Measurements from ENCODE around the gene MRPS18A.

The MRPS18A gene

DNA sequence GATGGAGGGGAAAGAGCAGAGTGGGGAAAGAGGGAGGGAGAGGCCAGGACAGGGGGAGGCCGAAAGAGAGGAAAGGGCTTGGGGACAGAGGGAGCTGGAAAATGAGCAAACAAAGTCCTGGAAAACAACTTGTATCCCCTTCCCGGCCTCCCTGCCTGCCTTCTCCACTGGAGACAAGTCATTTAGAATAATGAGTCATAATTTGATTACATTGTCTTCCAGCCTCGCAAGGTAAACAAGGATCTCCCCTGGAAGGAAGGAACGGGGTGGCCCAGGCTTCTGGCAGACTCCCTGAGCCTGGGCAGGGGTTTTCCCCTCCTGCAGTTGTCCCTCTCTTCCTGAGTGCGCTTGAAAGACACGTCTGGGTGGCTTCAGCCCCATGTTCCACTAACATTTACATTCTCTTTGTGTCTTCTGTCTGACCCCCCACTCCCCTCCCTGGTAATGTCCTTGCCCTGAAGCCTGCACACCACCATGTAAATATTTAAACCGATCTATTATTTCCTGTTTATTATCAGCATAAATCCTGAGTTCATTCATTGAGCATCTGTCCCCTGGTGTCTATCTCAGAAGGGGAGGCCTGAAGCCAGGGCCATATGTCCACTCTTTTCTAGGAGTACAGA is 12.1 kb upstream of the MRPS18A start:
- no peaks in the 10 kb centered on the region for H3K36me3 ChIP-seq (ENCODE audit: insufficient read depth, low read length)
- H3K27ac ChIP-seq: no peak overlapping the region
- H3K9me3 ChIP-seq (ENCODE audit: low read depth, low read length): no peaks in the 10 kb centered on the region
- TF ChIP-seq FOXP2 (optimal IDR thresholded peaks at IDR 0.05; ENCODE audit: control extremely low read depth, extremely low read length, insufficient read depth) (no peak), EZH2 (IDR thresholded peaks at IDR 0.05) (no peak), POLR2AphosphoS5 (IDR thresholded peaks at IDR 0.05; ENCODE audit: borderline replicate concordance, low read depth, low read length) (no peak)
- peak overlapping the region; percentile 1 for H3K9ac ChIP-seq (ENCODE audit: insufficient read length)
- DNase-seq (ENCODE audit: low read depth, low spot score): no peak
- H3K4me3 ChIP-seq: no peak overlapping the region

DNA sequence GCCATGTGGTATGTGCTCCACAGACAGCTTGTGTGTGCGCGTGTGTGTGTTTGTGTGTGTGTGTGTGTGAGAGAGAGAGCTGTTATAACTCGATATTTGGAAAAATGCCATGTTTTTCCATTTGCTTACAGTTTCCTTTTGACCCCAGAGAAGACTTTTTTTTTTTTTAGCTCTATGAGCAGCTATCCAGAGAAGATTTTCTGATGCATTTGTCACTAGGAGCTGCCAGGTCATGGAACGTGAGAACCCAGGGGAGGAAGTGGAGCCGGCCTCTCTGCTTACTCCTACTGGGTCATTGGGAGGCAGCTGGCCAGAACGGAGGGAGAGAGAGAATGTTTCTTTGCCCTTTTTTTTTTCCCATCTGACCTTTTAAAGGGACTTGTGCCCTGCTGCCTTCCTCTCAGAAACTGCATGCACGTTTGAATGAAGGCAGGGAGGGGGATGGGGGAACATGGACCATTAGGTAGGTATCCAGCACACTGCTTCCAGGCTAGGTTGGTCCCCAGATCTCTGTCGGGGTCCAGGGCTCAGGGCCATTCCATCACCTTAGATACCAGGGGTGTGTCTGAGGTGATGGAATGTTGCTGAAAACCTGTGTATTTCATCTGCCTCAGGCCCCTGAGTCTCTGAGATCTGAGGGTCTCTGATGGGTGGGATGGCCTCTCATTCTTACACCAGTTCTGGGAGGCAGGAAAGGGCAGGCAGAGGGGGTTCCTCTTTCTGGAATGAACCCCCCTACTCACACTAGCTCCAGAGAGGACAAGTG is 11.2 kb upstream of the MRPS18A start:
- no peak for TF ChIP-seq EZH2 (IDR thresholded peaks at IDR 0.05)
- TF ChIP-seq POLR2AphosphoS5 (IDR thresholded peaks at IDR 0.05; ENCODE audit: borderline replicate concordance, low read depth, low read length): no peak
- no peak for TF ChIP-seq FOXP2 (optimal IDR thresholded peaks at IDR 0.05; ENCODE audit: control extremely low read depth, extremely low read length, insufficient read depth)
- H3K27ac ChIP-seq: no peak overlapping the region
- no peak overlapping the region for H3K9ac ChIP-seq (ENCODE audit: insufficient read length)
- H3K4me3 ChIP-seq: no peak overlapping the region
- H3K36me3 ChIP-seq (ENCODE audit: insufficient read depth, low read length): no peaks in the 10 kb centered on the region
- DNase-seq (ENCODE audit: low read depth, low spot score): no peak
- no peaks in the 10 kb centered on the region for H3K9me3 ChIP-seq (ENCODE audit: low read depth, low read length)

DNA sequence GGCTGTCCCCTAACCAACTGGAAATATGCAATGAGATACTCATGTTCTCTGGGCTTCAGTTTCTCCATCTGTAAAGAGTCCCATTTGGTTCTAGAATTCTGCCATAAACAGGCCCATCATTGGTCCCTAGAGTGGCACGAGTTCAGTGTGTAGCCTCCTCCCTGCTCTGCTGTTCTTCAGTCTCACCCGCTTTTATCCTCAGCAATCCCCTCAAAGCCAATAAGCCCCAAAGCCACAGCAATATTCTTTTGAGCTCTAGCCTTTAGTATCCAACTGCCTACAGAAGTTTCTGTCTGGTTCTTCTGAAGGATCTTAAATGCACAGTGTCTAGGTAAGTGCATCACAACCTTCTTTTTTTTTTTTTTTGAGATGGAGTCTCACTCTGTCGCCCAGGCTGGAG is 9.8 kb upstream of the MRPS18A start:
- Histone ChIP-seq H3K9ac (ENCODE audit: insufficient read length) (no peak overlapping the region), H3K27ac (no peak overlapping the region), H3K9me3 (ENCODE audit: low read depth, low read length) (no peaks in the 10 kb centered on the region), H3K36me3 (ENCODE audit: insufficient read depth, low read length) (no peaks in the 10 kb centered on the region), H3K4me3 (no peak overlapping the region)
- DNase-seq (ENCODE audit: low read depth, low spot score): no peak
- TF ChIP-seq FOXP2 (optimal IDR thresholded peaks at IDR 0.05; ENCODE audit: control extremely low read depth, extremely low read length, insufficient read depth): no peak
- no peak for TF ChIP-seq EZH2 (IDR thresholded peaks at IDR 0.05)
- TF ChIP-seq POLR2AphosphoS5 (IDR thresholded peaks at IDR 0.05; ENCODE audit: borderline replicate concordance, low read depth, low read length): no peak

DNA sequence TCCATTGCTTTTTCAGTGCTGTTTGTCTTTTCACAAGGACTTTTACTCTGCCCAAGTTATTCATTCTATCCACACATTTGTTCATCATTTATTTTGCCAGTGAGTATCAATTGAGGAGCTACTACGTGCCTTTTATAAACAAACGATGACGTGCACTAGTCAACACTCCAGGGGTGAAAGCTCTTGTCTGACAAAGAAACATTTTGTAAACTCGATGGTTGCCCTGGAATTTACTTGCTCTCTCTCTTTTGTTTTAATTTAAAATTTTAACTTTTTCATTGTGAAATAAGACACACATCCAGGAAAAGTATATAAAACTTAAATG is 8.3 kb upstream of the MRPS18A start:
- no peaks in the 10 kb centered on the region for H3K36me3 ChIP-seq (ENCODE audit: insufficient read depth, low read length)
- H3K27ac ChIP-seq: no peak overlapping the region
- H3K9ac ChIP-seq (ENCODE audit: insufficient read length): no peak overlapping the region
- H3K4me3 ChIP-seq: no peak overlapping the region
- DNase-seq (ENCODE audit: low read depth, low spot score): no peak
- no peak for TF ChIP-seq EZH2 (IDR thresholded peaks at IDR 0.05)
- H3K9me3 ChIP-seq (ENCODE audit: low read depth, low read length): no peaks in the 10 kb centered on the region

DNA sequence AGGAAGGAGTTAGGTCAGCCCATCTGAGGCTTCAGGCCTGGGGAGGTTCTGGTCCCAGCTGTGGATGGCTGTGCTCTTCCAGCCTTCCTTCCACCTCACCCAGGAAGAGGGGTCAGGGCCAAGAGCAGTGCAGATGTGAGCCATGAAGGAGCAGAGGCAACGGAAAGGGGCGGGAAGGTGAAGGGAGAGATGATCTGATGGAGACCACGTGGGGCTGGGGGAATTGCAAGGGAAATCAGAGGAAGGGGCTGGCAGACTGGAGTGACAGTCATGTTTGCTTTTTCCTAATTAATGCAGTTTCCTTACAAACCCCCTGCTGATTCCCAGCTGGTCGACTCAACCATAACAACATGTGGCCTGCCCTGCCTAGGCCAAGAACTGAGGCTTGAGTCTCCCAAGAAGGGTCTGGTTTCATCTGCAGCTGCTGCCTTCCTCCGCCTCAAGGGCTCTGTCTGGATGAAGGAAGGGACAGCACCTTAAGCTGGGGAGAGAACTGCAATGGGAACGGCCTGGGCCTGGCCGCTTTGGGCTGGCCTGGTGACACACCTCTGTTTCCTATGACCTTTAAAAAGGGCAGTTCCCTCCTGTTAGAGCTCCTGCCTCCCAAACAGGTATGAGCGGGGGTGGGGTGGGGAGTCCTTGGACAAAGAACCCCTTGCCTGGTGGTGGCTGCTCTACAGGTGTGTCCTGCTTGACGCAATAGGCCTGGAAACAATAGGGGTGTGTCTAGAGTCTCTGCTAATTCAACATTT is 7.8 kb upstream of the MRPS18A start:
- no peak overlapping the region for H3K27ac ChIP-seq
- no peak overlapping the region for H3K9ac ChIP-seq (ENCODE audit: insufficient read length)
- DNase-seq (ENCODE audit: low read depth, low spot score): no peak
- H3K4me3 ChIP-seq: no peak overlapping the region
- H3K9me3 ChIP-seq (ENCODE audit: low read depth, low read length): no peaks in the 10 kb centered on the region
- H3K36me3 ChIP-seq (ENCODE audit: insufficient read depth, low read length): no peaks in the 10 kb centered on the region
- TF ChIP-seq EZH2 (IDR thresholded peaks at IDR 0.05) (no peak), FOXP2 (optimal IDR thresholded peaks at IDR 0.05; ENCODE audit: control extremely low read depth, extremely low read length, insufficient read depth) (no peak), POLR2AphosphoS5 (IDR thresholded peaks at IDR 0.05; ENCODE audit: borderline replicate concordance, low read depth, low read length) (no peak)

DNA sequence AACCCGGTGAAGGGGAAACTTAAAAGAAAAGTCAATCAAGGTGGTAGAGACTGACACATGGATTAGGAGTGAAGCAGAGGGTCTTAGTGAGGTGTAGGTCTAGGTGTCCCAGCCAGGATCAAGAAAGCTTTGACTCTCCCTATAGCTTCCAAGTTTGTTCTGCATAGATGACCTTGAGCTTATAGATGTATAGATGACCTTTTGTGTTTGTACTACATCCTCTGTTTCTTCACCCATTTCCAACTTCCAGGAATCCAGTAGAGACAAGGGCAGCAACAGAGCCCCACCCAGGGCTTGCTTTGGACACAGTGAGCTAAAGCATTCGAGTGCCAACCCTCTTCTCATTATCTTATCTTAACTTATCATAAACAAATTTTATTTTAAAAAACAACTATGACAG is 1.8 kb upstream of the MRPS18A start:
- DNase-seq (ENCODE audit: low read depth, low spot score): no peak
- no peaks in the 10 kb centered on the region; the same call in 1 of the 2 replicates for H3K36me3 ChIP-seq (ENCODE audit: insufficient read depth, low read length)
- H3K27ac ChIP-seq: no peak overlapping the region
- no peak overlapping the region for H3K9ac ChIP-seq (ENCODE audit: insufficient read length)
- no peak overlapping the region for H3K4me3 ChIP-seq
- no peaks in the 10 kb centered on the region for H3K9me3 ChIP-seq (ENCODE audit: low read depth, low read length)
- TF ChIP-seq FOXP2 (optimal IDR thresholded peaks at IDR 0.05; ENCODE audit: control extremely low read depth, extremely low read length, insufficient read depth) (no peak), EZH2 (IDR thresholded peaks at IDR 0.05) (no peak), POLR2AphosphoS5 (IDR thresholded peaks at IDR 0.05; ENCODE audit: borderline replicate concordance, low read depth, low read length) (no peak)

DNA sequence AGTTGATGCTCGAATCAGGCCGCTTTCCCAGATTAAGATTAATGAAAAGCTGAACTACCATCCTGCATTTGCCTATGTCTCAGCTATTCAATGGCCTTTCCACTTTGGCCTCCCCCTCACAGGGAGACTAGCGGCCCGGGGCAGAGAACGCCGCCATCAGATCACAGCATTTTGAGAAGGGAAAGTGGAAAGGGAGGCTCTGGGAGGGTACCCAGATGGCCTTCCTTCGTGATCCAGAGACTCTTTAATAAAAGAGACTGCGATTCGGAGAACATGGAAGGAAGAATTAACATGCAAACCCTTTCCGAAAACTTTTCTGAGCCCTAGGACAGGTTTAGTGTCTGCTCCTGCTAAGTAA is 533 bp downstream of the MRPS18A start:
- Histone ChIP-seq H3K36me3 (ENCODE audit: insufficient read depth, low read length) (peaks cover 7% of the 10 kb centered on the region), H3K9ac (ENCODE audit: insufficient read length) (peak overlapping the region; percentile 80), H3K9me3 (ENCODE audit: low read depth, low read length) (no peaks in the 10 kb centered on the region), H3K27ac (no peak overlapping the region), H3K4me3 (peak overlapping the region; percentile 81)
- TF ChIP-seq EZH2 (IDR thresholded peaks at IDR 0.05): no peak
- no peak for TF ChIP-seq POLR2AphosphoS5 (IDR thresholded peaks at IDR 0.05; ENCODE audit: borderline replicate concordance, low read depth, low read length)
- no peak for TF ChIP-seq FOXP2 (optimal IDR thresholded peaks at IDR 0.05; ENCODE audit: control extremely low read depth, extremely low read length, insufficient read depth)
- DNase-seq (ENCODE audit: low read depth, low spot score): no peak

DNA sequence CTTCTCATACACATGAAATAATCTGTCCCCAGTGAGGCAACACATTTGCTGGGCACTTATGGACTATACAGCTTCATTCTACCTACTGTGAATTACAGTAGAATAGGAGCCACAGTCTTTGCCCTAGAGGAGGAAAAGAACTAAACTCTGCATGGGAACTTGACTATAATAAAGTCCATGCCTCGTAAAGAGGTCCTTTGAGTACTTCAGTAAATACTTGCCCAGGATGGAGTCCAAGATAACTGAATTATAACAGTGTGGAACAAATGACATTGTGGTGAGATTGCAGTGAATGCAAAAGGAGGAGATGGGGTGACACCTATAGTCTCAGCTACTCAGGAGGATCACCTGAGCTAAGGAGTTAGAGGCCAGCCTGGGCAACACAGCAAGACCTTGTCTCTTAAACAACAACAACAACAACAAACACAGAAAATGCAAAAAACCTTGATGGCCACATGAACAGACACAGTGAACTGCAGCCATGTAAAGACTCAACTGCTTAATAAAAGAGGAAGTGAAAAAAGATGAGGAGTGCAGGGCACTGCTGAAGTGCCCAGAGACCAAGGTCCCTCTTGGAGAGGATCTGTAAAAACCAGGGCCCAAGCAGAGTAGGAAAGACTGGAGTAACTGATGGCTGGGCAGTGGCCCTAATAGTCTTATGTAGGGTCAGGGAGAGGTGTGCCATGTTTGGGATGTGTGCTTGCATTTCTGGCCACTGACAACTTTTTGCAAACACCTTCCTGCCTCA is 3.7 kb downstream of the MRPS18A start:
- no peak overlapping the region for H3K27ac ChIP-seq
- peaks cover 30% of the 10 kb centered on the region for H3K36me3 ChIP-seq (ENCODE audit: insufficient read depth, low read length)
- no peak overlapping the region for H3K9ac ChIP-seq (ENCODE audit: insufficient read length)
- no peaks in the 10 kb centered on the region for H3K9me3 ChIP-seq (ENCODE audit: low read depth, low read length)
- no peak overlapping the region for H3K4me3 ChIP-seq
- DNase-seq (ENCODE audit: low read depth, low spot score): no peak
- no peak for TF ChIP-seq POLR2AphosphoS5 (IDR thresholded peaks at IDR 0.05; ENCODE audit: borderline replicate concordance, low read depth, low read length)
- no peak for TF ChIP-seq EZH2 (IDR thresholded peaks at IDR 0.05)
- TF ChIP-seq FOXP2 (optimal IDR thresholded peaks at IDR 0.05; ENCODE audit: control extremely low read depth, extremely low read length, insufficient read depth): no peak

Measured in SK-N-MC (cell line).